Left kidney (tissue), 2 donors: ENCODE measurements around the gene CXCR1. TPM values are rescaled to one million over a fixed set of nuclear protein-coding genes. Genes with fewer than 3 reads are reported as not detected.
"Not testable (repeated sequence)": the region's sequence is repeated elsewhere in the genome, so short reads cannot be mapped to it uniquely, and the experiment has no call there.

Experiments
- DNase-seq: peaks from one replicate; pipeline ENCODE4 v3.0.0-alpha.2; 2013
- polyA plus RNA-seq: library from polyadenylated mRNA; unstranded; fragments of 120-200 nt; gene quantifications from one replicate; pipeline ENCODE4 v1.2.1, GENCODE V29; 2013; ENCODE audit not compliant: insufficient read length

Gene CXCR1
- polyA plus RNA-seq, 1 donor = not detected

GRCh38 chr2:218161644-218162043 lies 5.1 kb downstream of the CXCR1 start:
- no peak for DNase-seq

GRCh38 chr2:218155953-218156479 lies 10.7 kb downstream of the CXCR1 start:
- no peak for DNase-seq

- no peak for DNase-seq
Observed at GRCh38 chr2:218152777-218153176, 14.0 kb downstream of the CXCR1 start.

- DNase-seq = no peak
Observed at GRCh38 chr2:218152172-218152571, 14.6 kb downstream of the CXCR1 start.

GRCh38 chr2:218149848-218150440 lies 16.8 kb downstream of the CXCR1 start:
- no peak for DNase-seq

GRCh38 chr2:218149098-218149497 lies 17.7 kb downstream of the CXCR1 start:
- no peak for DNase-seq

GRCh38 chr2:218146056-218146455 lies 20.7 kb downstream of the CXCR1 start:
- no peak for DNase-seq

GRCh38 chr2:218145124-218145523 lies 21.6 kb downstream of the CXCR1 start:
- DNase-seq = no peak

GRCh38 chr2:218138047-218138446 lies 28.7 kb downstream of the CXCR1 start:
- DNase-seq = no peak

GRCh38 chr2:218137514-218137913 lies 29.2 kb downstream of the CXCR1 start:
- DNase-seq = no peak

GRCh38 chr2:218130822-218131221 lies 35.9 kb downstream of the CXCR1 start:
- no peak for DNase-seq

GRCh38 chr2:218130377-218130776 lies 36.4 kb downstream of the CXCR1 start:
- DNase-seq = no peak

GRCh38 chr2:218129458-218130135 lies 37.2 kb downstream of the CXCR1 start:
- no peak for DNase-seq

- DNase-seq = no peak
Observed at GRCh38 chr2:218128781-218129457, 37.8 kb downstream of the CXCR1 start.

GRCh38 chr2:218127929-218128455 lies 38.8 kb downstream of the CXCR1 start:
- no peak for DNase-seq

GRCh38 chr2:218125626-218126080 lies 41.1 kb downstream of the CXCR1 start, which contains the start of gene CXCR2:
Gene CXCR2 (plus strand): TSS chr2:218126028. CDS start chr2:218134802, 8,774 bp downstream.
- DNase-seq = no peak

GRCh38 chr2:218125095-218125494 lies 41.7 kb downstream of the CXCR1 start:
- no peak for DNase-seq

- DNase-seq = no peak
Observed at GRCh38 chr2:218123986-218124385, 42.8 kb downstream of the CXCR1 start.

GRCh38 chr2:218122286-218122685 lies 44.5 kb downstream of the CXCR1 start:
- not testable (repeated sequence) for DNase-seq

- not testable (repeated sequence) for DNase-seq
Observed at GRCh38 chr2:218121789-218122188, 45.0 kb downstream of the CXCR1 start.
